ENCODE data around the gene BCKDHA.
"Not testable (repeated sequence)": the region's sequence is repeated elsewhere in the genome, so short reads cannot be mapped to it uniquely, and the experiment has no call there.

BCKDHA gene

GRCh38 chr19:41452584-41453275, 55.1 kb downstream of the BCKDHA start:
- no peak for DNase-seq

GRCh38 chr19:41455936-41456335, 58.3 kb downstream of the BCKDHA start:
- no peak for DNase-seq

GRCh38 chr19:41456342-41456918, 58.8 kb downstream of the BCKDHA start:
- no peak for DNase-seq

GRCh38 chr19:41457241-41457640, 59.6 kb downstream of the BCKDHA start:
- DNase-seq = no peak

DNA sequence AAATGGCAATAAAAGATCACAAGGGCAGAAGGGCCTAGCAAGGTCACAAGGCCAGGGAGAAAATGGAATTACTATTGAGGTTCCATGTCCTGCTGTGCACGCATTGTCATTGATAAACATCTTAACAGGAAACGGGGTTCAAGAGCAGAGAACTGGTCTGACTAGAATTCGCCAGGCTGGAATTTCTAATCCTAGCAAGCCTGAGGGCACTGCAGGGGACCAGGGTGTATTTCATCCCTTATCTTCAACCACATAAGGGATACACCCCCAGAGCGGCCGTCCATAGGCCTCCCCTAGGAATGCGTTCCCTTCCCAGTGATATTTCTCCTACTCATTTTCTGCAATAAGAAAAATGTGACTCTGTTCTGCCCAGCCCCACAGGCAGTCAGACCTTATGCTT, 64.9 kb downstream of the BCKDHA start:
- DNase-seq = no peak

- DNase-seq = not testable (repeated sequence)
Measured at GRCh38 chr19:41463257-41464256, 65.9 kb downstream of the BCKDHA start.

Data from NCI-H2171 treated with DMSO at 0.1 percent for 48 hours (cell line).